ENCODE data around the gene MAGI1.

Gene MAGI1

GRCh38 chr3:65701516-65701915 is 337.2 kb downstream of the MAGI1 start:
- Histone ChIP-seq H3K9me2 (replicated peaks; ENCODE audit: insufficient read depth, low read length) (no peaks in the 10 kb centered on the region), H3F3A (ENCODE audit: insufficient read depth) (no peaks in the 10 kb centered on the region), H3K4me3 (ENCODE audit: insufficient read depth, low read length, poor library complexity, severe bottlenecking) (no peak overlapping the region), H3K27ac (ENCODE audit: low read depth, low read length) (no peak overlapping the region), H2AFZ (ENCODE audit: low read depth, low read length, severe bottlenecking) (no peak overlapping the region), H4K20me1 (ENCODE audit: low read depth, low read length) (no peaks in the 10 kb centered on the region), H3K4me2 (ENCODE audit: low read depth, low read length, poor library complexity, severe bottlenecking) (no peak overlapping the region), H3K9ac (ENCODE audit: low read length) (no peak overlapping the region), H3K27me3 (ENCODE audit: low read length) (no peaks in the 10 kb centered on the region), H3K36me3 (ENCODE audit: low read length) (no peaks in the 10 kb centered on the region), H3K9me3 (ENCODE audit: insufficient read depth, low read length) (no peaks in the 10 kb centered on the region), H3K79me2 (ENCODE audit: insufficient read depth, low read length) (no peaks in the 10 kb centered on the region)
- TF ChIP-seq CTCF (IDR thresholded peaks at IDR 0.05; ENCODE audit: insufficient read depth, low read length, poor library complexity, severe bottlenecking): no peak
- no peak for TF ChIP-seq EZH2phosphoT487 (conservative IDR thresholded peaks at IDR 0.05; ENCODE audit: low read length)

- Histone ChIP-seq H3K4me3 (ENCODE audit: insufficient read depth, low read length, poor library complexity, severe bottlenecking) (no peak overlapping the region), H3K9me3 (ENCODE audit: insufficient read depth, low read length) (no peaks in the 10 kb centered on the region), H3K27me3 (ENCODE audit: low read length) (no peaks in the 10 kb centered on the region), H2AFZ (ENCODE audit: low read depth, low read length, severe bottlenecking) (no peak overlapping the region), H3K4me2 (ENCODE audit: low read depth, low read length, poor library complexity, severe bottlenecking) (no peak overlapping the region), H3K79me2 (ENCODE audit: insufficient read depth, low read length) (no peaks in the 10 kb centered on the region), H3K9ac (ENCODE audit: low read length) (no peak overlapping the region), H3F3A (ENCODE audit: insufficient read depth) (no peaks in the 10 kb centered on the region), H3K9me2 (replicated peaks; ENCODE audit: insufficient read depth, low read length) (no peaks in the 10 kb centered on the region), H3K36me3 (ENCODE audit: low read length) (no peaks in the 10 kb centered on the region), H3K27ac (ENCODE audit: low read depth, low read length) (no peak overlapping the region), H4K20me1 (ENCODE audit: low read depth, low read length) (no peaks in the 10 kb centered on the region)
- TF ChIP-seq CTCF (IDR thresholded peaks at IDR 0.05; ENCODE audit: insufficient read depth, low read length, poor library complexity, severe bottlenecking): no peak
- no peak for TF ChIP-seq EZH2phosphoT487 (conservative IDR thresholded peaks at IDR 0.05; ENCODE audit: low read length)
Observed at GRCh38 chr3:65689436-65689835, 349.3 kb downstream of the MAGI1 start.

- H3K79me2 ChIP-seq (ENCODE audit: insufficient read depth, low read length): no peaks in the 10 kb centered on the region
- no peak overlapping the region for H3K9ac ChIP-seq (ENCODE audit: low read length)
- no peaks in the 10 kb centered on the region for H3F3A ChIP-seq (ENCODE audit: insufficient read depth)
- TF ChIP-seq EZH2phosphoT487 (conservative IDR thresholded peaks at IDR 0.05; ENCODE audit: low read length) (no peak), CTCF (IDR thresholded peaks at IDR 0.05; ENCODE audit: insufficient read depth, low read length, poor library complexity, severe bottlenecking) (no peak)
- H3K4me3 ChIP-seq (ENCODE audit: insufficient read depth, low read length, poor library complexity, severe bottlenecking): no peak overlapping the region
- H3K9me3 ChIP-seq (ENCODE audit: insufficient read depth, low read length): no peaks in the 10 kb centered on the region
- no peak overlapping the region for H3K27ac ChIP-seq (ENCODE audit: low read depth, low read length)
- H3K4me2 ChIP-seq (ENCODE audit: low read depth, low read length, poor library complexity, severe bottlenecking): no peak overlapping the region
- no peaks in the 10 kb centered on the region for H3K27me3 ChIP-seq (ENCODE audit: low read length)
- no peaks in the 10 kb centered on the region for H4K20me1 ChIP-seq (ENCODE audit: low read depth, low read length)
- H3K36me3 ChIP-seq (ENCODE audit: low read length): no peaks in the 10 kb centered on the region
- no peak overlapping the region for H2AFZ ChIP-seq (ENCODE audit: low read depth, low read length, severe bottlenecking)
- H3K9me2 ChIP-seq (replicated peaks; ENCODE audit: insufficient read depth, low read length): no peaks in the 10 kb centered on the region
Observed at GRCh38 chr3:65687741-65688140, 351.0 kb downstream of the MAGI1 start.
